GM18873 (cell line): ENCODE results near the gene EYS.
"Not testable (repeated sequence)": the region's sequence is repeated elsewhere in the genome, so short reads cannot be mapped to it uniquely, and the experiment has no call there.

Experiments used
- ATAC-seq: cut with Tn5 transposase; IDR thresholded peaks from one replicate; pipeline ENCODE4 v1.9.1; 2021; ENCODE audit warnings: mild to moderate bottlenecking, moderate library complexity, moderate number of reproducible peaks; ENCODE audit not compliant: unreplicated experiment, low FRiP score

EYS gene

GRCh38 chr6:63743691-63744090 is 1963.3 kb downstream of the EYS start:
- ATAC-seq: no peak

GRCh38 chr6:63742060-63742459 is 1965.0 kb downstream of the EYS start:
- ATAC-seq: no peak

GRCh38 chr6:63740709-63741108 is 1966.3 kb downstream of the EYS start:
- ATAC-seq: no peak

GRCh38 chr6:63739094-63739687 is 1967.8 kb downstream of the EYS start:
- no peak for ATAC-seq

GRCh38 chr6:63738190-63738589 is 1968.8 kb downstream of the EYS start:
- ATAC-seq: not testable (repeated sequence)

GRCh38 chr6:63734923-63735322 is 1972.1 kb downstream of the EYS start:
- no peak for ATAC-seq

- ATAC-seq: no peak
Measured at GRCh38 chr6:63732336-63732735, 1974.7 kb downstream of the EYS start.

GRCh38 chr6:63731930-63732329 is 1975.1 kb downstream of the EYS start:
- no peak for ATAC-seq

- ATAC-seq: no peak
Measured at GRCh38 chr6:63730311-63730710, 1976.7 kb downstream of the EYS start.

GRCh38 chr6:63724721-63725120 is 1982.3 kb downstream of the EYS start:
- ATAC-seq: no peak

- no peak for ATAC-seq
Measured at GRCh38 chr6:63721181-63721580, 1985.8 kb downstream of the EYS start.

- no peak for ATAC-seq
Measured at GRCh38 chr6:63716169-63716568, 1990.9 kb downstream of the EYS start.

GRCh38 chr6:63714091-63714490 is 1992.9 kb downstream of the EYS start:
- ATAC-seq: no peak

- no peak for ATAC-seq
Measured at GRCh38 chr6:63713332-63713731, 1993.7 kb downstream of the EYS start.

GRCh38 chr6:63709148-63709547 is 1997.9 kb downstream of the EYS start:
- no peak for ATAC-seq

- ATAC-seq: no peak
Measured at GRCh38 chr6:63708631-63709030, 1998.4 kb downstream of the EYS start.

- no peak for ATAC-seq
Measured at GRCh38 chr6:63706630-63707029, 2000.4 kb downstream of the EYS start.

GRCh38 chr6:63705707-63706106 is 2001.3 kb downstream of the EYS start:
- ATAC-seq: no peak

- no peak for ATAC-seq
Measured at GRCh38 chr6:63690221-63690620, 2016.8 kb downstream of the EYS start.

- no peak for ATAC-seq
Measured at GRCh38 chr6:63689421-63689820, 2017.6 kb downstream of the EYS start.

- peak; percentile 63 for ATAC-seq
Measured at GRCh38 chr6:63685446-63686379, 2021.3 kb downstream of the EYS start.

GRCh38 chr6:63683071-63683603 is 2023.9 kb downstream of the EYS start:
- ATAC-seq: no peak
